Right lobe of liver (tissue), 6 donors: ENCODE data around the gene HACD2. TPM values are rescaled to one million over a fixed set of nuclear protein-coding genes. Genes with fewer than 3 reads are reported as not detected.
"Not testable (repeated sequence)": the region's sequence is repeated elsewhere in the genome, so short reads cannot be mapped to it uniquely, and the experiment has no call there.

Source experiments
- ATAC-seq, 4 donors: fragments of 200-7000 bp; cut with Tn5 transposase; one replicate each; pipeline ENCODE4 v1.9.1; 2020; ENCODE audit warnings: mild to moderate bottlenecking in 4 of 4, moderate library complexity in 4 of 4
- DNase-seq, 3 donors: peaks; one replicate each; pipeline ENCODE4 v3.0.0-alpha.2; 2020
- H3K27ac ChIP-seq, 3 donors: fragments of 200-600 bp; one replicate each; pipeline ENCODE4 v1.8.0; 2022
- H3K27me3 ChIP-seq, 2 donors: fragments of 200-600 bp; one replicate each; pipeline ENCODE4 v1.8.0; 2022
- H3K36me3 ChIP-seq, 4 donors: fragments of 200-600 bp; sonication (generic) in 1 of 4; one replicate each; pipeline versions ENCODE4 v1.5.1 to v1.8.0; 2017 to 2022; ENCODE audit warnings: control low read depth in 1 of 4
- H3K4me1 ChIP-seq, 4 donors: fragments of 200-600 bp; sonication (generic) in 1 of 4; one replicate each; pipeline versions ENCODE4 v1.5.1 to v1.8.0; 2017 to 2022; ENCODE audit warnings: control low read depth in 1 of 4
- H3K4me3 ChIP-seq, 3 donors: fragments of 200-600 bp; one replicate each; pipeline ENCODE4 v1.8.0; 2022
- H3K9me3 ChIP-seq, 4 donors: fragments of 200-600 bp; sonication (generic) in 1 of 4; one replicate each; pipeline versions ENCODE4 v1.5.1 to v1.8.0; 2017 to 2022; ENCODE audit warnings: control low read depth in 1 of 4
- CTCF ChIP-seq, 4 donors: fragments of 200-600 bp in 3 of 4; fragments of 450-650 bp in 1 of 4; IDR thresholded peaks; one replicate each; pipeline versions ENCODE4 v1.5.1 to v1.8.0; 2016 to 2022; ENCODE audit warnings: antibody characterized with exemption in 4 of 4, mild to moderate bottlenecking in 2 of 4
- POLR2A ChIP-seq: fragments of 450-650 bp; IDR thresholded peaks from one replicate; pipeline ENCODE4 v1.6.1; 2017; ENCODE audit warnings: antibody characterized with exemption, mild to moderate bottlenecking
- WGBS: methylation state at CpG from one replicate; pipeline ENCODE4 v1.1.6; 2018; ENCODE audit warnings: low coverage, low lambda C conversion rate; ENCODE audit not compliant: insufficient coverage; ENCODE audit errors: missing lambda C conversion rate; 5-methylcytosine and 5-hydroxymethylcytosine counted together
- intact Hi-C, 2 donors: fragments of 100-400 bp; cut with DNase I; formaldehyde crosslinking; loops; one replicate each; pipeline versions ENCODE4 v1.11.2 to v1.14.1; 2022
- total RNA-seq, 6 experiments: library from RNA; depleted of rRNA in 2 of 6; stranded (reverse); fragments of >200 nt in 2 of 6; fragmentation: NEBNext Ultra II Directional in 3 of 6; extraction: Animal tissue kit (Norgen Biotek cat#: 25700) in 3 of 6; gene quantifications; one replicate each; pipeline versions ENCODE4 v1.1.0 to v1.2.4, GENCODE V29; 2016 to 2023
- donor health status: DM: no; HTN: yes; CAD: no.
- donor health status: DM: no; HTN: no; CAD: no.
- donor health status: DM: no; HTN: no; CAD: no.
- donor health status: DM: no; HTN: yes; CAD: no.
- donor health status: DM: no; HTN: yes; CAD: no.

The HACD2 gene
- total RNA-seq, 6 experiments from 2014 or later: 23.0 to 39.8 (median 27.2) TPM

- peaks cover 0 to 5% (median 2%) of the 10 kb centered on the region in 4 donors for H3K36me3 ChIP-seq
- peaks cover 0 to 25% (median 12%) of the 10 kb centered on the region in 4 donors for H3K4me1 ChIP-seq
- no peaks in the 10 kb centered on the region for H3K27me3 ChIP-seq
- H3K9me3 ChIP-seq: no peaks in the 10 kb centered on the region
- H3K27ac ChIP-seq: no peak overlapping the region
- TF ChIP-seq POLR2A (no peak), CTCF (IDR thresholded peaks at IDR 0.05) (no peak)
- no peak overlapping the region for H3K4me3 ChIP-seq
- no peak for DNase-seq
- ATAC-seq: no peak
- intact Hi-C loops: no loop called here
- 31% methylated on average over 3 of the region's 5 CpGs for WGBS
Measured at GRCh38 chr3:123609063-123609462, 24.2 kb upstream of the HACD2 start.

GRCh38 chr3:123608263-123608937, 23.5 kb upstream of the HACD2 start:
- H3K27ac ChIP-seq: no peak overlapping the region

GRCh38 chr3:123606527-123606926, 21.7 kb upstream of the HACD2 start:
- Histone ChIP-seq H3K9me3 (no peaks in the 10 kb centered on the region), H3K27me3 (no peaks in the 10 kb centered on the region), H3K4me1 (peaks cover 0 to 29% (median 14%) of the 10 kb centered on the region in 4 donors), H3K4me3 (peak overlapping the region in 2 of 3 donors; percentile 1 to 5), H3K36me3 (peaks cover 0 to 3% (median 0%) of the 10 kb centered on the region in 4 donors), H3K27ac (peak overlapping the region in 2 of 3 donors; percentile 73 to 79)
- DNase-seq: no peak
- intact Hi-C loops: no loop called here
- peak in 3 of 4 donors; percentile 8 to 33 (median 32) for ATAC-seq
- no peak for TF ChIP-seq POLR2A
- TF ChIP-seq CTCF (IDR thresholded peaks at IDR 0.05): no peak

More at GRCh38 chr3:123608263-123608937, 23.5 kb upstream of the HACD2 start:
- Histone ChIP-seq H3K4me1 (peaks cover 0 to 28% (median 13%) of the 10 kb centered on the region in 4 donors), H3K4me3 (no peak overlapping the region), H3K9me3 (no peaks in the 10 kb centered on the region), H3K36me3 (peaks cover 0 to 5% (median 2%) of the 10 kb centered on the region in 4 donors), H3K27me3 (no peaks in the 10 kb centered on the region)
- WGBS: 77% methylated on average over 2 of the region's 3 CpGs
- ATAC-seq (no peak), DNase-seq (no peak)
- TF ChIP-seq POLR2A: no peak
- TF ChIP-seq CTCF (IDR thresholded peaks at IDR 0.05): no peak
- intact Hi-C loops: no loop called here

- WGBS: 48% methylated on average over 5 of the region's 5 CpGs
- intact Hi-C loops: no loop called here
- H3K27me3 ChIP-seq: no peaks in the 10 kb centered on the region
- peaks cover 0 to 3% (median 0%) of the 10 kb centered on the region in 4 donors for H3K36me3 ChIP-seq
- ATAC-seq (peak; percentile 83 to 94 (median 86)), DNase-seq (peak in 1 of 3 donors; percentile 83)
- H3K9me3 ChIP-seq: no peaks in the 10 kb centered on the region
- H3K4me3 ChIP-seq: peak overlapping the region in 1 of 3 donors; percentile 7
- H3K4me1 ChIP-seq: peaks cover 0 to 29% (median 14%) of the 10 kb centered on the region in 4 donors
- TF ChIP-seq POLR2A (no peak), CTCF (IDR thresholded peaks at IDR 0.05) (no peak)
- peak overlapping the region; percentile 33 to 79 (median 73) for H3K27ac ChIP-seq
Measured at GRCh38 chr3:123605789-123606234, 21.0 kb upstream of the HACD2 start.

- intact Hi-C loops, H3K9me3 ChIP-seq, ATAC-seq, H3K36me3 ChIP-seq, H3K4me3 ChIP-seq, DNase-seq, H3K27me3 ChIP-seq: not testable (repeated sequence)
- peaks cover 0 to 29% (median 14%) of the 10 kb centered on the region in 4 donors for H3K4me1 ChIP-seq
- WGBS: 64% methylated on average over 2 of the region's 2 CpGs
- H3K27ac ChIP-seq: peak overlapping the region in 1 of 3 donors; percentile 73
Measured at GRCh38 chr3:123603153-123603552, 18.3 kb upstream of the HACD2 start.
